HS-27A (cell line): ENCODE measurements around the gene PCNT.

Source experiments
- DNase-seq: peaks from one replicate; pipeline ENCODE4 v3.0.0-alpha.2; 2012; ENCODE audit warnings: low read depth, missing footprints

PCNT gene

DNA sequence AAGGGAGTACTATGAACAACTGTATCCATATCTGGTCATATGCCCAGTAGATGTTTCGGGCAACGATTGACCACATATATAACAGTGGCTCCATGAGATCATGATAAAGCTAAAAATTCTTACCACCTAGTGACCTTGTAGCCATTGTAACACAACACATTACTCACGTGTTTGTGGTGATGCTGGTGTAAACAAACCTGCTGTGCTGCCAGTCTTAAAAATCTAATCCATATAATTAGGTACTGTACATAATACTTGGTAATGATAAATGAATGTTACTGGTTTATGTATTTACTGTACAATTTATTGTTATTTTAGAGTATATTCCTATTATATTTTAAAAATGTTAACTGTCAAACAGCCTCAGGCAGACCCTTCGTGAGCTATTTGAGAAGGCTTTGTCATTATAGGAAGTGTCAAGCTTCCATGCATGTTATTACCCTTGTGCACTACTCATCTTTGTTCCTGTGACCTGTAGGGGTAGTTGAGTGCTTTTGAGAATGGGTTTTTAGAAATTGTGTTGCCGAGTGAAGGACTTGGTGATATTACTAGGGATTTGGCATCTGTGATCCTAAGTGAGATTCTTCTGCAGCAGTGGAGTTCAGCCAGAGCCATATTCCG is 158.4 kb downstream of the PCNT start:
- DNase-seq: no peak

DNA sequence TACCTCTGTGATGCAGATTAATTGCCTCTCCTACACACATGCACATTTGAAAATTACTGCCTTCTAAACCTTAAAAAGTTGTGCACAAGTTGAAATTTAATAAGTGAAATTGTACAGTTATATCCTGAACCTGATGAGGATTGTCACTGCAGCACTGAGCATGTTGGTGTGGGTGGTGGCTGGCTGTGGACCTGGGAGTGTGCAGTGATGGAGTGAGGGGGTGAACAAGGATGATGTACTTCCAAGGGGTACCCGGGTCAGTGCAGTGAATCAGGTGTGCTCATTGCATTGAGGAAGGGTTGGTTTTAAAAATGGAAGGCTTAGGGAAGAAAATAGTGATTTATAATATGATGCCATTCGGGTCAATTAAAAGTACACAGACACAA is 158.9 kb downstream of the PCNT start:
- DNase-seq: no peak

DNA sequence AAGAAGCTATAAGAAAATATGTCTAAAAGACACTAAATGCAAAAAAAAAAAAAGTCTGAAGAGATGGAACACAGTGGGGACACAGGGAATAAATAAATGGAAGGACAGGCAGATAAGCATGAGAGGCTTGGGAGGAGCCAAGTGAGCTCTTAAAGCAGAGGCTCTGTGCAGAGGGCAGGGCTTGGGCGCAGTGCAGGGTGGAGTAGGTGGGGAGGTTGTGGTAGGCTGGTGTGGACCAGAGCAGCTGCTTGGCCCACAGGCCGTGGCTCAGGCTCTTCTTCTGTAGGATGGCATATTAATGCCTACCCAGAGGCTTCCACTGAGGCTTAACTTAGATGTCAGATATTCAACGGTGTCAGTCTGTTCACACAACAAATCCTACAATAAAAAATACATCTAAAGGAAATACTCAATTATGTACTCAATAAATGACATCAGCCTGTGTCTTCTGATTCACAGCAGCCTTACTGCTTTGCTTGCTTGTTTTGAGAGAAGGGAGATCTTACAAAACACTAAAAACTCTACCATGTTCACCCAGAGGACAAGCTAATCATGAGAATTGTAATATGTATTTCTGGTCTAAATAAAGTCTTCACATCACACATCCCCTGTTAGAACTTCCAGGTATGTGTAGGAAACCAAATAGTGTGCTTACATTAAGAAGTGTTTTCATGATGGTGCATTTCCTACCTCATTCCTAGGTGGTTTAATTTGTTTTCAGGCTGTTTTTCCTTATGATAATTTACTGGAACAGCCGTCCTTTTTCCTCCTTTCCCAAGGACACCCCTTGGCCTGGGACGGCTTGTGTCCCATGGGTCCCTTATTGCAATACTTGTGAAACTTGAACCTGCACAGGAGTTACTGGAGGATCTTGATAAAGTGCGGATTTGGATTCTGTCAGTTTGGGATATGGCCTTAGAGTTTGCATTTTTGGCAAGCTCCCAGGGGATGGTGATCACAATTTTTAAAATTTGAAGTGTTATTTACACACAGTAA is 159.6 kb downstream of the PCNT start:
- DNase-seq: no peak

DNA sequence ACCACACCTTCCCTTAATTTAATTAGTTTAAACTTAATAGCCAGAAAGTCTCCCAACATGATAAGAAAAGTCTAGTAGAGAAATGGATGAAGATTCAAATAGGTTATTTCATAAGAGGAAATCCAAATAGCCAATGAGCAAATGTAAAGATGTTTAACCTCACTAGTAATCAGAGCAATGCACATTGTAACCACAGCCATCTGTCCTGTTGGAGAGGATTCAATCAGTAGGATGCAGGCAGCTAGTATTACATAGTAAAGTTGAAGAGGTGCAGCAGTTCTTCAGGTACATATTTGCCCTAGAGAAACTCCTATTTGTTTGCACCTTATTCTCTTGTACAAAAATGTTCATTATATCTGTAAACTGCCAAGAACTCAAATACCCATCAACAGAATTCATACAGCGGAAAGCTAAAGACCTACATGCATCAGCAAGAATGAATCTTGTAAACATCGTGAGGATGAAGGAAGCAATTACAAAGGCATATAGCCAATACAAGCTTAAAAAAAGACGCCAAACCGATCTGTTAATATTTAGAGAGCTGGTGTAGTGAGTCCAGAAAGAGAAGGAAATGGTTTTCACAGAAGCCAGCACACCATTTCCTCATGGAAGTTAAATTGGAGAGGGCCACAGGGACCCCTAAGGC is 162.6 kb downstream of the PCNT start:
- DNase-seq: no peak

DNA sequence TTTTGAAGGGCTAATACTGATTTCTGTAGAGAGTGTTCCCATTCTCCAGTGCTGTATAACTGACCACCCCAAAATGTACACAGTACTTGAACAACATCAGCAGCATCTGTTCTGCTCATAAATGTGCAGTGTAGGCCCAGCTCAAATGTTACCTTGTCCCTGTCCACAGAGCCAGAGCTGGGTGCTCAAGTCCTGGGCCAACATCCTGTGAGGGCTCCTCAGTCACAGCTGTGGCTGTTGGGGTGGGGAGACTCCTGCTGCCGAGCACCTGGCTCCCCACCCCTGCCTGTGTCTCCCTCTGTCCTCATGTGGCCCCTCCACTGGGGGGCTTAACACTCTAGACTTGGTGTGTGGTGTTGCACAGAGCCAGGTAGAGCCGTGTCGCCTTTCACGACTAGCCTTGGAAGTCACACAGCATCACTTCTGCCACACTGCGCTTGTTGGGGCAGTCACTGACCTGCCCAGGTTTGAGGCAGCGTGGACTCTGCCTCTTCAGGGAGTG is 165.3 kb downstream of the PCNT start:
- no peak for DNase-seq

DNA sequence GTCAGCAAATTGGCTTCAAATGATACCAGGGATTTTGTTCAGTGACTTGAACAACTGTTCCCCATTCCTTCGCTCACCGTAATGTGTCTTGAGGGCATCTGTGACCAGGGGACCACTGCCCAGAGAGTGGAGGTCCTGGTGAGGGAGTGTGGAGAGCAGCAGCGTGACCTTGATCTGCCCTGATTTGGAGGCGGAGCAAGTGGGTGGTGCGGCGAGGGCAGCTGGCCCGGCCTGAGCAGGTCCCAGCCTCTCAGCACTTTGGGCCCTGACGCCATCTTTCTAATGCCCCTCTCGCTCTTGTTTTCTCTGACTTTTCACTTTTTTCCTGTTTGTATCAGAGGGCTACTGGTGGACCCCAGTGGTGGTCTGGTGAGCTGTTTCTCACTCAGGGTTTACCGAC is 165.8 kb downstream of the PCNT start:
- no peak for DNase-seq

DNA sequence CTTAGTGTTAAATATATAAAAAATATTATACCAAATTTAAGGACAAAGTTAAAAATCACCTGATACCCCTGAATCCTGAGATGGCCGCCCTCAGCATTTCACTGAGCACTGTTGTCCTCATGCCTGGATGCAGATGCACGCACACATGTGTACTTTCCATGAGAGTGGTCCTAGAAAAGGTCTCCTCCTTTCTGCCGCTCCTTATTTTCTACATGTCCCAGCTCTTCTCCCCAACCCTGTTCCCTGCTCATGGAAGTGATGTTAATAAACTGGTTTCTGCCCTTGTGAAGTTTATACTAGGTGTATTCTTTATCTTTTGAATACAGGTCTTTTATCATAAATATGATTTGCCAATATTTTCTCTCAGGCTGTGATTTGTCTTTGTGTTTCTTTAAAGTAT is 167.6 kb downstream of the PCNT start:
- DNase-seq: no peak

DNA sequence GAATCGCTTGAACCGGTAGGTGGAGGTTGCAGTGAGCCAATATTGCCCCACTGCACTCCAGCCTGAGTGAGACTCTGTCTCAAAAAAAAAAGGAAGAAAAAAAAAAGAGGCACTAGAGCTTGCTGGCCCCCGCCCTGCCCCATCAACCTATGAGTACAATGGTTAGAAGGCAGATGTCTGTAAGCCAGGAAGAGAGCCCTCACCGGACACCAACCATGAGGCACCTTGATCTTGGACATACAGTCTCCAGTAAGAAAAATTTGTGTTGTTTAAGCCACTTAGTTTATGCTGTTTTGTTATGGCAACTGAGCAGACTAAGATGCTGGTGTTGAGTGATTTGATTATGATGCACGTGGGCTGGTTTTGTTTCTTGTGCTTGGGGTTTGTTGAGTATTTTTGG is 168.9 kb downstream of the PCNT start:
- DNase-seq: no peak

DNA sequence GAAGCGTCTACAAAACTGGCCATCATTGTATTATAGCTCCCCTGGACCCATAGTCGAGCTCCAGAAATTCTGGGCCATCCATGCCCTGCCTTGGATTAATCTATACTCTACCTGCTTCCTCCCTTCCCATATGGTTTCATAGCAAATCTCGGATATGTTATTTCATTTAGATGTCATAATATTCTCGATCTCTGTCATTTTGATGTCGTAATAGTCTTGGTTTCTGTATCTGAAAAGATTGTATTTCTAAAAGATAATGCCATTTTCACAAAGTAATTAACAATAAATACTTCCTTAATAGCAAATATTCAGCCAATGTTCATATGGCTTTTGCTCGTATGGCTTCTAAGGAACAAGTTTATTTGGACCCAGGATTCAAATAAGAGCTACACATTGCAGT is 169.9 kb downstream of the PCNT start:
- no peak for DNase-seq
